ENCODE measurements around the gene TBC1D22A. TPM values are rescaled to one million over a fixed set of nuclear protein-coding genes. Genes with fewer than 3 reads are reported as not detected.

Gene TBC1D22A
- total and polyA plus RNA-seq, 10 of the 15 experiments (the other 5 are each of a cell fraction or from before 2014, with no cell fraction given) = 0.63 to 44.7 (median 27.4) TPM

- TF ChIP-seq BCLAF1 (IDR thresholded peaks at IDR 0.05) (no peak), CHD2 (IDR thresholded peaks at IDR 0.05; ENCODE audit: borderline replicate concordance, low read depth, low read length) (no peak), E4F1 (IDR thresholded peaks at IDR 0.05; ENCODE audit: borderline replicate concordance, partially characterized antibody) (no peak), PAX5 (IDR thresholded peaks at IDR 0.05; ENCODE audit: borderline replicate concordance, low read depth, low read length) (no peak)
Observed at GRCh38 chr22:47100019-47100418, 337.6 kb downstream of the TBC1D22A start (continued).

- H3K4me1 ChIP-seq (ENCODE audit: control insufficient read depth, insufficient read depth, low read length) = no peaks in the 10 kb centered on the region
- ChIA-PET POLR2A (no interaction called here), RAD21 (ENCODE audit: unreplicated experiment) (no interaction called here), SMC1A (ENCODE audit: uncharacterized antibody, unreplicated experiment) (no interaction called here), CTCF (no interaction called here)
- no peak for DNase-seq (ENCODE audit: low read depth, low spot score)
- H3K4me3 ChIP-seq = no peak overlapping the region
- intact Hi-C loops (cut with micrococcal nuclease; ENCODE audit: unreplicated experiment) = no loop called here
- no peak overlapping the region for H2AFZ ChIP-seq (ENCODE audit: control insufficient read depth, low read depth, low read length)
- BruUV-seq (replicated peaks) = no TSS peak
- H3K27ac ChIP-seq (ENCODE audit: control insufficient read depth, insufficient read depth) = no peak overlapping the region
- 95% methylated on average over 15 of the region's 15 CpGs for WGBS (ENCODE audit: insufficient coverage, insufficient replicate concordance, low lambda C conversion rate, missing lambda C conversion rate)
- ATAC-seq = no peak
- no peaks in the 10 kb centered on the region for H3K9me3 ChIP-seq (replicated peaks; ENCODE audit: control insufficient read depth, insufficient read depth, low read length)
- in situ Hi-C loops (cut with MboI) = no loop called here
- no peaks in the 10 kb centered on the region; a peak in 1 of 4 replicates for H3K36me3 ChIP-seq (ENCODE audit: control insufficient read depth in 2 of 2, insufficient read depth in 2 of 2, low read length in 1 of 2)
- no peak overlapping the region for H3K9ac ChIP-seq (ENCODE audit: control insufficient read depth, insufficient read depth, low read length)
- H4K20me1 ChIP-seq (ENCODE audit: control insufficient read depth, insufficient read depth) = no peaks in the 10 kb centered on the region
- H3K4me2 ChIP-seq (ENCODE audit: control insufficient read depth, insufficient read depth) = no peak overlapping the region
- no peaks in the 10 kb centered on the region for H3K27me3 ChIP-seq (replicated peaks in 1 of 2; ENCODE audit: control insufficient read depth in 2 of 2, insufficient read depth in 2 of 2, low read length in 1 of 2)
- FAIRE-seq = no peak
- H3K79me2 ChIP-seq (ENCODE audit: control insufficient read depth, insufficient read depth, low read length) = no peaks in the 10 kb centered on the region
- no peak for TF ChIP-seq MTA2 (IDR thresholded peaks at IDR 0.05; ENCODE audit: low read depth)
- no peak for TF ChIP-seq ZBTB33 (IDR thresholded peaks at IDR 0.05)
- TF ChIP-seq SMC3 (IDR thresholded peaks at IDR 0.05; ENCODE audit: borderline replicate concordance, low read length) = no peak
- TF ChIP-seq BCLAF1 (IDR thresholded peaks at IDR 0.05) = no peak
- no peak for TF ChIP-seq PAX8 (IDR thresholded peaks at IDR 0.05)
- TF ChIP-seq YY1 (IDR thresholded peaks at IDR 0.05; ENCODE audit: low read depth, low read length) = no peak
- TF ChIP-seq KDM1A (IDR thresholded peaks at IDR 0.05; ENCODE audit: borderline replicate concordance) = no peak
- no peak for TF ChIP-seq ESRRA (IDR thresholded peaks at IDR 0.05; ENCODE audit: low read length)
- TF ChIP-seq SP1 (IDR thresholded peaks at IDR 0.05; ENCODE audit: low read depth, low read length) = no peak
- no peak for TF ChIP-seq POLR2AphosphoS2 (IDR thresholded peaks at IDR 0.05; ENCODE audit: low read depth, low read length)
Observed at GRCh38 chr22:47100646-47101200, 338.3 kb downstream of the TBC1D22A start.

Measured in GM12878 (cell line).